GM10266 (cell line): ENCODE results near the gene ST6GALNAC6.
"Not testable (repeated sequence)": the region's sequence is repeated elsewhere in the genome, so short reads cannot be mapped to it uniquely, and the experiment has no call there.

ENCODE experiments used
- DNase-seq: peaks from one replicate; pipeline ENCODE4 v3.0.0; 2012; ENCODE audit errors: extremely low spot score
- CTCF ChIP-seq: IDR thresholded peaks from 2 replicates; pipeline ENCODE4 v1.5.1; 2012; ENCODE audit warnings: mild to moderate bottlenecking, low read depth; ENCODE audit not compliant: control insufficient read depth, insufficient read depth; ENCODE audit errors: missing control alignments

The ST6GALNAC6 gene

GRCh38 chr9:127848756-127849504, 50.5 kb downstream of the ST6GALNAC6 start:
- DNase-seq, result no peak
- TF ChIP-seq CTCF, result no peak

DNA sequence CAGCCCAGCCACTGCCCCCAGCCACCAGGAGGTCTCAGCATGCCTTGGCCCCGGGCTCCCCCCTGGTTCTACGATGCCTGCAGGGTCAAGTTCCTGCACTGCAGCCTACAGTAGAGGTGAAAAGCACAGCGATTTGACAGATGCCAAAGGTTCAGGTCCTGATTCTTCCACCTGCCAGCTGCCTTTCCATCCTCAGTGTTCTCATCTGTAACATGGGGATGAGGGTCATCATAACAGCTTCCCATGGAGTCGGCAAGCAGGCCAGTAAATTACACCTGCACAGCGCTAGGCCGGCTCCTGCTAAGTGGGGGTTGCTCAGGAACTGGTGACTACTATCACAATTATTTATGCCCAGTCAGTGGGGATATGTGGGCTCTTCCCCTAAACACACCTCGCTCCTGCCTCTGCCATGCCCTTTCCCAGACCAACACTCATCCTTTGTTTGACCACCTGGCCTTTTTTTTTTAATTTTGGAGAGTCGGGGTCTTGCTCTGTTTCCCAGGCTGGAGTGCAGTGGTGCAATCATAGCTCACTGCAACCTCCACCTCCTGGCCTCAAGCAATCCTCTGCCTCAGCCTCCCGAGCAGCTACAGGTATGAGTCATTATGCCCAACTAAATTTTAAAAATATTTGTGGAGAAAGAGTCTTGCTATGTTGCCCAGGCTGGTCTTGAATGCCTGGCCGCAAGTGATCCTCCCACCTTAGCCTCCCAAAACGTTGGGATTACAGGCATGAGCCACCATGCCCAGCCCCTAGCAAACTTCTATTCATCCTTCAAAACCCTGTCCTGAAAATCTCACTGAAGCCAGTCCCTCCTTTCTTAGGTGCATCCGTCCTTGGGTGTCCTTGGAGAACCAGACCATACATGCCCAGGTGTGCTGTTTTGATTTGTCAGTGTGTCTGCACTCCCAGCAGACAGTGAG, 51.3 kb downstream of the ST6GALNAC6 start:
- DNase-seq, result no peak
- no peak for TF ChIP-seq CTCF

DNA sequence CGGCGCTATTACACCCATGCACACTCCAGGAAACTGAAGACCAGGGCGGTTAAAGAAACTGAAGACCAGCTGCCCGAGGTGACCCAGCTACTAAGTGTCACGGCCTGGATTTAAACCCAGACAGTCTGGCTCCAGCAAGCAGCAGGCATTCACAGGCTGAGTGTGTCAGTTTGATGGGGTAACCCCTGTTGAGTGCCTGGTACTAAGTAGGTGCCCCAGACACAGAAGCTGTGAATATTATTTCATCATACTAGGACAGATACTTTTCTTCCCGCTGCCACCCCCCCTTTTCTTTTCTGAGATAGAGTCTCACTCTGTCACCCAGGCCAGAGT, 52.3 kb downstream of the ST6GALNAC6 start:
- TF ChIP-seq CTCF, result no peak
- DNase-seq, result no peak

GRCh38 chr9:127846443-127847177, 52.8 kb downstream of the ST6GALNAC6 start:
- no peak for TF ChIP-seq CTCF
- no peak for DNase-seq

DNA sequence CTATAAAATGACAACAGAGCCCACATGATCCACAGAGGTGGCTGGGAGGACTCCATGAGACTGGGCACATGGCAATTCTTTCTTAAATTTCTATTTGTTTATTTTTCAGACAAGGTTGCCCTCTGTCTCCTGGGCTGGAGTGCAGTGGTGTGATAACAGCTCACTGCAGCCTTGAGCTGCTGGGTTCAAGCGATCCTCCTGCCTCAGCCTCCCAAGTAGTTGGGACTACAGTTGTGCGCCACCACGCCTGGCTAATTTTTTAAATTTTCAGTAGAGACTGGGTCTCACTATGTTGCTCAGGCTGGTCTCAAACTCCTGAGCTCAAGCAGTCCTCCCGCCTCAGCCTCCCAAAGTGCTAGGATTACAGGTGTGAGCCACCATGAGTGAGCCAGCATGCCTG, 53.8 kb downstream of the ST6GALNAC6 start:
- not testable (repeated sequence) for DNase-seq

GRCh38 chr9:127844821-127845359, 54.5 kb downstream of the ST6GALNAC6 start:
- DNase-seq, result no peak
- TF ChIP-seq CTCF, result no peak

DNA sequence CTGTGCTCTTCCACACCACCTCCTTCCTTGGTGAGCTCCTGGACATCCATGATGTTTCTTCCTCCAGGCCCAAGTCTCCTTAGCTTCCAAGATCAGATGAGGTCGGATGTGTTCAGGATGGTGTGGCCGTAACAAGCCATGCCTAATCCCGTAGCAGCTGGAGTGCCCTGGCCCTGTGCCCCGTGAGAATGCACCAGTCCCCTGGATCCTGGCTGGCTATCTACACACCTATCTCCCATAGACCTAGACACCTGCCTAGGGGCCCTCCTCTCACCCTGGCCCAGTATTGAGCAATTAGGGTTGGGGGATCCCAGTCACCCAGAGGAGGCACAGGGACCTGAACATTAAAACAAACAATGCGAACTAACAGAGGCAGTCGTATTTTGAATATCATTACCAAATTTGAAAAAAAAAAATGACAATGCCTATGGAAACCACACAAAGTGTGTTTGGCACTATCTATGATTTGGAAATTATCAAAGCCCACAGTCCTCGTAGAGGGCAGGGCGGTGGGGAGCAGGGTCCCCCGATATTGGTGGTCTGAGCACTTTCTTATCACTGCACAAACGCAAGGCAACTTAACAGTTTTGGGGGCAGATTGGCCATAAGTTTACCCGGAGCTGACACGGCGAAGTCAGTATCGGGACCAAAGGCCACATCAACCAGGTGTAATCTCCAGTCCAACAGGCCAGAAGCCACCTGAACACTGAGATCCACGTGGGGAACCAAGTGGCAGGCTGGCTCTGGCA, 58.1 kb downstream of the ST6GALNAC6 start:
- no peak for TF ChIP-seq CTCF
- no peak for DNase-seq
